HG03196 (cell line): Measurements from ENCODE around the gene MARCHF10.

ENCODE experiments used
- ATAC-seq: cut with Tn5 transposase; IDR thresholded peaks from one replicate; pipeline ENCODE4 v1.9.1; 2021; ENCODE audit not compliant: unreplicated experiment

MARCHF10 gene

DNA sequence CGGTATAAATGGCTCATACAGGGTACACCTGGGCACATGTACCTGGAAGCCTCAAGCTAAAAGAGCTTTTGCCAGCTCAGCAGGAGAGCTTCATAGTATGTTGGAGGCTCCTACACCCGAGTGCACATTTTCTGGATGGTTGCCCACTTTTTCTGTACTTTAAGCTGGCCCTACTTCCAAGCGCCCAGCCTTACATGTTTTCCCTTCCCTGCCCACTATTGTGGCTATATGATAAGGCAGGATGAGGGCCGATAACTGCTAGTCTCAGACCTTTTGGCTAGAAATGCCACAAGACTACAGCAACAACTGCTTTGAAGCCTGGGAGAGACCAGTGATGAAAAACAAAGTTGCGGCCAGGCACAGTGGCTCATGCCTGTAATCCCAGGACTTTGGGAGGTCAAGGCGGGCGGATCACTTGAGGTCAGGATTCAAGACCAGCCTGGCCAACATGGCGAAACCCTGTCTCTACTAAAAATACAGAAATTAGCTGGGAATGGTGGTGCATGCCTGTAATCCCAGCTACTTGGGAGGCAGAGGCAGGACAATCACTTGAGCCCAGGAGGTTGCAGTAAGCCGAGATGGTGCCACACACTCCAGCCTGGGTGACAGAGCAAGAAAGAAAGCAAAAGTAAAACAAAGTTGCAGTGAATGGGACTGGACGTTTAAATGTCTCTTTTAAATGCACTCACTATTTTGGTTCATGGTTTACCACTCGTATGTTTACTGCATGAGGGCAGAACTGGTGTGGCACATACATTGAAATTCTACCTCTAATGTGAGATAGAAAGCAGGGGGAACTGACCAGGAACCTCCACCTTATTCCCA lies 14.2 kb upstream of the MARCHF10 start:
- ATAC-seq = no peak

DNA sequence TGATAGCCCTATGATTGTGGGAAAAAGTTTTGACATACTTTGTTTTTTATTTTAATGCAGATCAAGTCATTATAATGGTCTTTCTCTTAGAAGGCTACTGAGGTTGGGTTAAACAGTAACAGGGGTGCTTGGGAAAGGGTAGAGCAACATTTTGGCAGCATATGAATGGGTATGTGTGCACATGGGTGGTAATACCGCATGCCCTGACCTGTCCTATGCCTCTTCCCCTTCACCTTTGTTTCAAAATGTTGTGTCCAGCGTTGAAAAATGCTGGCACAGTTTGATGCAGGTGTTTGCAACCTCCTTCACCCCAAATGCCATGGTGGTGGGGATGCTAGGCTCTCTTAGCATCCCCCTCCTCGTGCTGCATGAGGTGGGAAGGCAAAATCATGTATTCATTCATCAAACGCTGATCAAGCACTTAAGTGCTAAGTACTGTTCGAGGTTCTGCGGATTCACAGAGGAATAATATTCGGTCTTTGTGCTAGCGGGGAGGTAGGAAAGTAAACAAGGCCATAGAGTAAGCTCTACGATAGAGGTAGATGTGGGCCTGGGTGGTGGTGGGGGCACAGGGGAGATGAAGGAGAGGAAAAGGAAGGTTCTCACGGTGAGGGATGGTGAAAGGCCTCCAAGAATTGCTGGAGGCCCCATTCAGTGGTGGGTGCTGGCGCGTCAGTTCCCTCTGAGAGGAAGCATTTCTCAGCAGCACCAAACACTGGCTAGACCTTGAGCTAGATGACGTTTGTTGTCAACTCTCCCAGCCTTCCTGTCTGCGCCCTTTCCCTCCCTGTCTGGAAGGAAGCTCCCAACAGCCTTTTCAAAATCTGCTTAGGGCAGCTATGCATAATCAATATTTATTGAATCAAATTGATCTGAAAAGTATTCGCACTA lies 13.3 kb upstream of the MARCHF10 start:
- ATAC-seq = no peak

DNA sequence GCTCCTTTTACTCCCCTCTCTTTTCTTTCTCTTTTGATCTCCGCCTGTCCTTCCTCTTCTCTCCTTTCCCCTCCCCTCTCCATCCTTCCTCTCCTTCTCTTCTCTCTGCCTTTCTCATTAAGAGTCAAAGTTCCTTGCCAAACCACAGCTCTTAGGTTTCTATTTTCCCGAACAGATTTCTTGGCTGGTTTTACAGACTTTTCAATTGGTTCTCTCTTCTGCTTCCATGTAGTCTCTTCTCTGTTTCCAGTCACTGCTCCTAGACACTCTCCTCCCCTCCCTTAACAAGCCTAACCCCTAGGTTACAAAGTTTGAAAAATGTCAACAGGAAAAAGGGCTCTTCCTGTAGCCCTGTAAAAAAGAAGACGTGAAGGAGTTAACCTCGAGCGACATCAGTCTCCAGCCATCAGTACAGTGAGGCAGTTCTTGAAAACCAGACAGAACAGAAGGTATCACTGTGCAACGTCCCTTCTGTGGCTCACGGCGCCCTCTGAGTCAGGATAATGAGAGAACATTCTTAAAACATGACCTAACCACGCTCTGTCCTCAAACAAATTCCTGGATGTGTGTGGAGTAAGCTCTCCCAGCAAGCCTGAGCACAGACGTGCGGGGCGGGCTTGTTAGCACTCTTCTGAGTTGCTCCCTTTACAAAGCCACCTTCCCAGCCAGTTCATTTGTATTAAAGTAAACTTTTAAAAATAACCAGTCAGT lies 11.6 kb upstream of the MARCHF10 start:
- ATAC-seq = no peak

DNA sequence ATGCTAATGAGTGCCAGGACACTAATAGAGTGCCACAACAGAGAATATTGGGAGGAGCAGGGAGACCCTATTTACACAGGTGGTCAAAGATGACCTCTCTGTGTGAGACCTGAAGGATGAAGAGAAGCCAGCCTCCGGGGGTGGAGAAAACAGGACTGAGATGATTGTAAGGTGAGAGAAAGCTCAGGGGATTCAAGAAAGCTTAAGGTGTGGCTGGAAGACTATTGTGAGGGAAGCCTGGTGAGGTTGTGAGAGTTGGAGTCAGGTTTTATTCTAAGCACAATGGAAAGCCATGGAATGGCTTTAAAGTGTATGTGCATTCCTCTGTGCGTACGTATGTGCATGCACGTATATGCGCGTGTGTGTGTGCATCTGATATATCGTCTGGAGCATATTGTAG lies 10.4 kb upstream of the MARCHF10 start:
- ATAC-seq = no peak

DNA sequence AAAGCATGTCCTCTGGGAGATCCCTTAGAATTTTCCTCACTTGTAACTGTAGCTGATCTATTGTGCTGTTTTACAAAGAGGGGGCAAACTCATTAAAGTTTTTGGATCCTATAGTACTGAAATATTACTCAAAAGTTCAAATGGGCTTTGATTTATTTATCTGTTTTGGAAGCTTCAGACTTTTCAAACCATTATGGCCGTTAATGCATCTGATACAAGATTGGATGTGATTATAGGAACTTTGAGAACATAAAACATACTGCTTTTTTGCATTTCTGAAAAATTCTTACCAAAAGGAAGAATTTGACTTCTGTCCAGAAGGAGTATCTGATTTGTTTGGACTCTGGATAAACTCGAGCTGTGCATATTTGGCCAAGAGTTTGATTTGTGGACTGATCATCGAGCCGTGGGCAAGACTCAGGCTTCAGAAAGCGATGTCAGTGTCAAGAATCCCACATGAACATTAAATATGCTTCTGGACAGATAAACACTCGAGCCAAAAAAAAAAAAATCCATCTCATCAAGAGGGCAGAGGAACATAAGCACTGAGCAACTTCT lies 8.2 kb upstream of the MARCHF10 start:
- ATAC-seq = no peak

DNA sequence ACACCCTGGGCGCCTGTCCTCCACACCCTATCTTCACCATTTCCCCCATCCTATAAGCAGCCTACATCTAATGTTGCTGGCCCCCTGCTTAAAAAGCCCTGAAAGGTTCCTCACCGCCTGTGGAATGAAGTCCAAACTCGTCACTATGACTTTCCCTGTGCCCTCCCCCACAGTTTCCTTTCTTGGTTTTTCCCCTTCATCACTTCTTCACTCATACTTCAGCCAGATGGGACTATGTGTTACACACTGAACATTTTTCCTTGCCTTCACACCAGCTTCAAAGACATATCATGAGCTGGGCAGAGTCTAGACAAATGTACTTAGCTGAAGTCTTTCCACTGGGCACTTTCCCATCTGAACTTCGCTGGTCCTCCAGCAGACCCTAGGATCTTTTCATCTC lies 1.5 kb upstream of the MARCHF10 start:
- no peak for ATAC-seq

DNA sequence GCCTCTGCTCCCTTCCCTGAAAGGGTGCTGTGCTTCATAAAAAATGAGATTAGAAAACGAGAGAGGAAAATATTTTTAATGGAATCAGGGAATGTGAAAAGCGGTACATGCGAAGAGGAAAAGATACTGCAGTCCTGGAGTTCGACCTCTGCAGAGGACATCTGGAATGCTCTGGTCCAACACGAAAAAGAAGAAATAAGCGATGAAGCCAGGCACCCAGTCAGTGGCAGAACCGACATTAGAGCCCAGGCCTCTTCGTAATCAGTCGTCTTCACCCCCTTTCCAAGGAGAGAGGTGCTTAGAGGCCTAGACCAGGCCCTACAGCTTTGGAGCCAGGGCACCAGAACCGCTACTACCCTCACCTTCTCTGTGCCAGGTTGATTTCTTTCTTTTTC lies 459 bp upstream of the MARCHF10 start:
- no peak for ATAC-seq

DNA sequence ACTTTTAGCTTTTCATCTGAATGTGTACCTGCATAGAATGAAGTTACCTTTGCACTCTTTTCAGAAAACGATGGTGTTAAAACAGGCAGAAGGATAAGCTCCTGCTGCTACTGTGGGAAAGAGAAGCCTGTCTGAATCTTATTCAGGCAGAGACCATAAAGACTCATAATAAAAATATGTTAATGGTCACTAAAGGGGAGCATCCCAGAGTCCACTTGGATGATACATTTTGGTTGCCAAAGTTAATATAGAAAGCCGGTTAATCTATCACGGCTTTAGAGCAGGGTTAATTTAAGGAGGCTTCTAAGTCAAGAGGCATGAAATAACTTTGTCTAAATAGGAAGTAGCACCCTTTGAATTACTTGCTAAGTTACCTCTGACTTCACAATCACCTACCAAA lies 2.9 kb downstream of the MARCHF10 start:
- no peak for ATAC-seq

DNA sequence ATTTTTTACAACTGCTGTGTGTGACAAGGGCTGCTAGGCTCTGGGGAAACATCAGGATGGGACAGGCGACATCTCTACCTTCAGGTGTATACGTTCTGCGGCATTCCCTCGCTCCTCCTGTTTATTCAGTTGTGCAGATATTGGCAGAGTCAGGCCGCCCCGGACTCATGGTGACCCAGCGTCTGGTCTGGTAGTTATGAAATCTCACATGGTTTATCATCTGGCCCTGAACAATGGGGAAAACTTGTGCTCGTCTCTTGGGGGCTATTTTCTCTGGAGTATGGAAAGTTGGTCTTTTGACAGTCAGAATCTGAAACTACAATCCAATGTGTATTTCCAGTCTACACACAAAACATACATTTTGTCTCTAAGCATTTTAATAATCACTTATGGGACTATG lies 3.3 kb downstream of the MARCHF10 start:
- no peak for ATAC-seq

DNA sequence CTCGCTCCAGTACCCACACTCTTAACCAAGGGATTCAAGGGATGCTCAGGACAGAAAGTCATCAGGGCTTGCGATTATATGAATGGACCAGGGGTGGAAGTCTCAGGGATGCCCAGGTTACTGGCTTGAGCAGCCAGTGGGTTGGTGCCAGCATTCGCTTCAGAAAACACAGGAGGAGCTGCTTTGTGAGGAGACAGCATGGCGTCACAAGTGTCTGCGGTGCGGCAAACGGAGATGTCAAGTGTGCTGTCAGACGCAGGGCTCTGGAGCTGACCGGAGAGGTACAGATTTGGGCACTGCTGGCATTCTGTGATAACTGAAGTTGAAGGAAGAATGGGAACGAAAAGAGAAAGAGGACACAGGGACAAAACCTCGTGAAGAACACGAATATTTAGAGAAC lies 4.1 kb downstream of the MARCHF10 start:
- ATAC-seq = no peak

DNA sequence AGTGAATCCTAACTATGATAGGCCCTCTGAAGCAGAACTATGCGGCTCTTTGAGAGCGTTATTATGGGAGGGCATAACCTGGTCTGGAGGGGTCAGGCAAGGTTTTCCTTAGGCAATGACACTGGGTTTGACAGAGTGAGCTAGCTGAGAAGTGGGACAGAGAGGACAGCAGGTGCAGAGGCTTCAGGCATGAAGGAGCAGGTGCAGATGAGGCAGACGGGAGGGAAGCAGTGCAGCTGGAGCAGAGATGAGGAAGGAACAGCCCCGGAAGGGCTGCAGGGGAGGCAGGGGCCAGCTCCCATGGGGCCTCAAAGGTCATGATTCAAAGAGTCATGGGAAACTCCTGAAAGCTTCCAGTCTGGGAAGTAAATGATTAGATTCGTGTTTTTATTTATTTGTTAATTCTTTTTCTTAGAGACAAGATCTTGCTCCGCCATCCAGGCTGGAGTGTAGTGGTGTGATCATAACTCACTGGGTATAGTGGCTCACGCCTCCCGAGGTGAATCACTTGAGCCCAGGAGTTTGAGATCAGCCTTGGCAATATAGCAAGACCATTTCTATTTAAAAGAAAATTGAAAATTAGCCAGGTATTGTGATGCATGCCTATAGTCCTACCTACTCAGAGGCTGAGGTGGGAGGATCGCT lies 5.4 kb downstream of the MARCHF10 start:
- no peak for ATAC-seq

DNA sequence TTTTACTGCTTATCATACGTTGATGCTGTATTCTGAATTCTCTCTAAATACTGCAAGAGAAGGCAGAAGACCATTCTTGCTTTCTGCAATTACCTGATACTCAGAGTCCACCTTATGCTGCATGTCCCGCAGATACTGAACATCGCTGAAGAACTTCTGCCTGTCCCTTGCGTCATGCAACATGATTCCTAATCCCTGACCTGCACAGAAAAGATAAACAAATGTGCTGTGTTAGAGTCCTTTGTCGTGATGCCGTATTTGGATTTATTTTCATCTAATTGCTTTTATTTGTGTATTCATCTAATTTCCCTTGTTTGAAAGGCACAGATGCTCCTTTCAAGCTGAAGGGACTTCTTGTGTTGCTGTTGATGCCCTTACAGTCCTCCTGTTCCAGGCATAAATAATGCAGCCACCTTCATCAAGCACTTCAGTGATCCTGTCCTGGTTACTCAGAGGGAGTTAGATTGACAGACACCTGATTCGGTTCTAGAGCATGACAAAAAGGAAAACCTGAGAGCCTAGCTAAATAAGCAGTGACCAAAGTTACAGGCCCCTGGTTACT lies 6.5 kb downstream of the MARCHF10 start:
- no peak for ATAC-seq

DNA sequence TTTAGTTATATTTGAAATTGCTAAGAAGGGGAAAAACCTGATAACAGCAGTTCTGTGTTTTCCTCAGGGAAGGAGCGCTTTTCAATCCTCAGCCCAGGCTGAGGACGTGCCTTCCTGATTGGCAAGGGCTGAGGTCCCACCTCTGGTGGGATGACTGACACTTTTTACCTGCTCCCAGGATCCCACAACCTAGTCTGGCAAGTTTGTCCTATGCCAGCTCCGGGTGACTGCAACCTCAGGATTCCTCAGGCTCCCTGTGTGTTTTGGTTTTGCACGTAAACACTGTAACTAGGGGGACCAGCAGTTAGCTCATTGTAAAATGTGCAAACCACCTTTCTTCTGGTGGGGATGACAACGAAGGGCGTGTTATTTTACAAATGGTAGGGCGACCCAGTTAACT lies 7.5 kb downstream of the MARCHF10 start:
- no peak for ATAC-seq

DNA sequence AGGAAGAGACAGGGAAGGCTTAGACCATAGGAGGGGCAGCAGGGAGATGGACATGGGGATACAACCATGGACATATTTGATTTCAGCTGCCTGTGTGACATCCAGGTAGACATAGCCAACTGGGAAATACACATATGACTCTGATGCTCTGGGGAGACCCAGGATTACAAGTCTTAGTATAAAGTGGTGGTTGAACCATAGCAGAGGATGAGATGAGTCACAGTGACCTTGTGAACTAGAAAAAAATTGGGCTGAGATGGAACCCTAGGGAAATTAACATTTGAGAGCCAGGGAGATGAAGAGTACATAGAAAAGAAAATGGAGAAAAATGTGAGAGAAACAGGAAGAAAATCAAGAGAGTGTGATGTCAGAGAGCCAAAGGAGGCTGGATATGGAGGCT lies 10.2 kb downstream of the MARCHF10 start:
- no peak for ATAC-seq

DNA sequence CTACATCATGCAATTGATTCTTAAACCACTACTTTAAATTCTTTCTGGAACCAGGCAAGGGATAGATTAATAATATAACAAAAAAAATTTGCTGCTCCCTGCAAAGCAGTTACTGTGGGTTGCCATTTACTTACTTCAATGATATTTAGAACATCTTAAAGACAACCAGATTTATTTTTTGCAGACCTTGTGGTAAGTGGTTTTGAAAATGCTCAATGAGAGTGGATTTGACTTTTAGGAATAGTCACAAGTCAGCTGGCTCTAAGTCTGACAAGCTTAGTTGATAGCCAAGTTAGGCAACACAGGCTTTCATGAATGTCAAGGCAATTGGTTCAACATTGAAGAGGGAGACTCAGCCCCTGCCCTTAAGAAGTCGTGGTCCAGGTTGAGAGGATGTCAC lies 11.8 kb downstream of the MARCHF10 start:
- no peak for ATAC-seq

DNA sequence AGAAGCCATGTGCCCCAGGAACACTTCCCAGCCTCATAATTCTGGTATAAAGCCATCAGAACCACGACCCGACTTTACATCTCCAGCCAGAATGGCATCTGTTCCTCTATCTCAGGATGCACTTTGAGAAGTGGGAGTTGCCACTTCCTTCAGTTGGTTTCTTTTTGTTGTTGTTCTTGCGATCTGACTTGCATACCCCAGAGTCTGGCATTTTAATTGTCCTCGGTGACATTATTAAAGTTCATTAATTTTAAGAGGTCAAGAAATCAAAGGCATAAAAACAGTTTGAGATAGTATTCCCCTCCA lies 13.5 kb downstream of the MARCHF10 start:
- no peak for ATAC-seq

DNA sequence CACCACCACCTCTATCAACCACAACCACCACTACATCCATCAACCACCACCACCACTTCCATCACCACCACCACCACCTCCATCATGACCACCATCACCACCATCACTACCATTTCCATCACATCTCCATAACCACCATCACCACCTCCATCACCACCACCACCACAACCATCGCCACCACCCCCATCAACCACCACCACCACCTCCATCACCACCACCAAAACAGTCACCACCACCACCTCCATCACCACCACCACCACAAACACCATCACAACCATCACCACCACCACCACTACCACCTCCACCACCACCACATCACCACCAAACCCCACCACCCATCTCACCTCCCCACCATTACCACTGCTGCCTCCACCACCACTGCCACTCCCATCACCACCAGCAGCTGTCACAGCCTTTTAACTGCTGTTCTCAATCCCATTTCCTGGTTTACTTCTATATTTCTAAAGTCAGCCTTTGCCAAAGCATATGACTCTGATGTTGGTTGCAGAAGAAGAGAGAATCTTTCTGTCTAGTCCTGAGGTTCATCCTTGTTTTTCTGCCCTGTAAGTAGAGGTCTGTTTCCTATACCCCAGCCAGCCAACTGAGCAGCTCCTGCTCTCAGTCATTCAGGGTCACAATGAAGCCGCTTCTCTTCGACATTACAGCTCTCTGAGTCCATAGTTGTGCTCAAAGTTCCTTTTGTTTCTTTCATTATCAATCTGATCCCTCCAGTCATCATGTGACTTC lies 14.0 kb downstream of the MARCHF10 start:
- no peak for ATAC-seq

DNA sequence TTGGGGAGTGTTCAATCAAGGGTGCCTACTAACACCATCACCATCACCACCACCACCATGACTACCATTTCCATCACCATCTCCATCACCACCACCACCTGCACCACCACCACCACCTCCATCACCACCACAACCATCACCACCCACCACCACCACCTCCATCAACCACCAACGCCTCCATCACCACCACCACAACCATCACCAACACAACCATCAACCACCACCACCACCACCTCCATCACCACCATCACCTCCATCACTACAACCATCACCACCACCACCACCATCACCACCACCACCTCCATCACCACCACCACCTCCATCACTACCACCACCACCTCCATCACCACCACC lies 15.7 kb downstream of the MARCHF10 start:
- ATAC-seq = no peak

DNA sequence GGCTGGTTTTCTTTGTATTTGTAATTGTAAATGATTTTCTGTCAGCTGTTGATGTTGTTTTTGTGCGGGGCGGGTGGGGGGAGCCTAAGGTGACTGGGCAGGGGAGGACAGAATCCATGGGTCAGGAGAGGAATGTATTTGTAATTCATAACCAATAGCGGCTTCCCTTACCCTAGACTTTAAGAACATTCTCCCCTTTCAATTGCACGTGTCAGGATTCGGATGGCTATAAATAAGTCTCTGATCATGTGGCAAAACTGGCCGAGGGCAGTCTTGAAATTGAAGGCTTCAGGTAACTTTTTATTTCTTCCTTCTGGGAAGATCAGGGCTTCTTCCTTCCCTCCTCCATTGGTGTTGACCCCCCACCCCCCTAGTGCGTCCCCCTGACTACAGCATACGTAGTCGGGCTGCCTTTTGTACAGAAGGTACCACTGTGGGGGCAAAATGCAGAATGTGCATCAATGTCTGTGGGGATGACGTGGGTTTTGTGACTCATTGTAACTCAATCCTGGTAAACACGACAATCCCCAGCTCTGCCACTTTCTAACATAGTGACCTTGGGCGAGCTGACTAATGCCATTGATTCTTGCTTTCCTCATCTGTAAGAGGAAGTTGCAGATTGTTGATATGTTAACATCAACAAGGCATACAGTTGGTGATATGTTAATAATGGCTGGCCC lies 16.2 kb downstream of the MARCHF10 start:
- ATAC-seq = no peak
